ENCODE data around the gene SLU7. TPM values are rescaled to one million over a fixed set of nuclear protein-coding genes. Genes with fewer than 3 reads are reported as not detected.
A peak's percentile ranks its signal among the peaks of the same experiment; 100 is the strongest.

Gene SLU7
- total RNA-seq, 1 donor = 75.6 TPM

- H3K4me3 ChIP-seq (ENCODE audit: insufficient read depth, low read length) = no peak overlapping the region
- H3K27ac ChIP-seq (ENCODE audit: low read depth, low read length) = no peak overlapping the region
- H3K4me1 ChIP-seq (ENCODE audit: insufficient read depth, low read length) = peaks cover 6% of the 10 kb centered on the region
- no peaks in the 10 kb centered on the region for H3K79me2 ChIP-seq (ENCODE audit: insufficient read depth, low read length)
- H3K4me2 ChIP-seq (ENCODE audit: insufficient read depth, low read length) = no peak overlapping the region
- no peak for DNase-seq (ENCODE audit: insufficient read length, low spot score, missing footprints)
- H3K9me3 ChIP-seq (ENCODE audit: low read depth, low read length) = no peaks in the 10 kb centered on the region
- H3K27me3 ChIP-seq (ENCODE audit: insufficient read depth, low read length) = peaks cover 18% of the 10 kb centered on the region
- no peaks in the 10 kb centered on the region for H3K36me3 ChIP-seq (ENCODE audit: insufficient read depth, low read length)
- no peak overlapping the region for H2AFZ ChIP-seq (ENCODE audit: low read length)
- H4K20me1 ChIP-seq (ENCODE audit: insufficient read depth, low read length) = no peaks in the 10 kb centered on the region
- TF ChIP-seq CTCF (IDR thresholded peaks at IDR 0.05; ENCODE audit: extremely low read depth, low read depth, low read length) = no peak
These were observed 36.7 kb upstream of the SLU7 start for GRCh38 chr5:160455600-160455999.

GRCh38 chr5:160453751-160454150 lies 34.9 kb upstream of the SLU7 start:
- no peak for TF ChIP-seq CTCF (IDR thresholded peaks at IDR 0.05; ENCODE audit: extremely low read depth, low read depth, low read length)
- Histone ChIP-seq H3K4me1 (ENCODE audit: insufficient read depth, low read length) (no peaks in the 10 kb centered on the region), H3K27ac (ENCODE audit: low read depth, low read length) (no peak overlapping the region), H3K27me3 (ENCODE audit: insufficient read depth, low read length) (peaks cover 18% of the 10 kb centered on the region), H2AFZ (ENCODE audit: low read length) (no peak overlapping the region), H3K4me3 (ENCODE audit: insufficient read depth, low read length) (no peak overlapping the region), H3K9me3 (ENCODE audit: low read depth, low read length) (no peaks in the 10 kb centered on the region), H3K79me2 (ENCODE audit: insufficient read depth, low read length) (no peaks in the 10 kb centered on the region), H4K20me1 (ENCODE audit: insufficient read depth, low read length) (no peaks in the 10 kb centered on the region), H3K4me2 (ENCODE audit: insufficient read depth, low read length) (no peak overlapping the region), H3K36me3 (ENCODE audit: insufficient read depth, low read length) (no peaks in the 10 kb centered on the region)
- DNase-seq (ENCODE audit: insufficient read length, low spot score, missing footprints) = no peak

GRCh38 chr5:160452795-160453194 lies 33.9 kb upstream of the SLU7 start:
- no peak overlapping the region for H3K4me3 ChIP-seq (ENCODE audit: insufficient read depth, low read length)
- H3K27me3 ChIP-seq (ENCODE audit: insufficient read depth, low read length) = peaks cover 18% of the 10 kb centered on the region
- H3K79me2 ChIP-seq (ENCODE audit: insufficient read depth, low read length) = no peaks in the 10 kb centered on the region
- H4K20me1 ChIP-seq (ENCODE audit: insufficient read depth, low read length) = no peaks in the 10 kb centered on the region
- no peak for TF ChIP-seq CTCF (IDR thresholded peaks at IDR 0.05; ENCODE audit: extremely low read depth, low read depth, low read length)
- no peaks in the 10 kb centered on the region for H3K9me3 ChIP-seq (ENCODE audit: low read depth, low read length)
- no peaks in the 10 kb centered on the region for H3K36me3 ChIP-seq (ENCODE audit: insufficient read depth, low read length)
- no peak overlapping the region for H3K4me2 ChIP-seq (ENCODE audit: insufficient read depth, low read length)
- DNase-seq (ENCODE audit: insufficient read length, low spot score, missing footprints) = no peak
- H3K4me1 ChIP-seq (ENCODE audit: insufficient read depth, low read length) = no peaks in the 10 kb centered on the region
- peak overlapping the region; percentile 44 for H2AFZ ChIP-seq (ENCODE audit: low read length)
- H3K27ac ChIP-seq (ENCODE audit: low read depth, low read length) = no peak overlapping the region

- Histone ChIP-seq H3K4me1 (ENCODE audit: insufficient read depth, low read length) (no peaks in the 10 kb centered on the region), H4K20me1 (ENCODE audit: insufficient read depth, low read length) (no peaks in the 10 kb centered on the region), H3K79me2 (ENCODE audit: insufficient read depth, low read length) (no peaks in the 10 kb centered on the region), H3K27ac (ENCODE audit: low read depth, low read length) (no peak overlapping the region), H3K27me3 (ENCODE audit: insufficient read depth, low read length) (peaks cover 18% of the 10 kb centered on the region), H2AFZ (ENCODE audit: low read length) (no peak overlapping the region), H3K36me3 (ENCODE audit: insufficient read depth, low read length) (no peaks in the 10 kb centered on the region), H3K4me3 (ENCODE audit: insufficient read depth, low read length) (no peak overlapping the region), H3K9me3 (ENCODE audit: low read depth, low read length) (no peaks in the 10 kb centered on the region), H3K4me2 (ENCODE audit: insufficient read depth, low read length) (no peak overlapping the region)
- no peak for TF ChIP-seq CTCF (IDR thresholded peaks at IDR 0.05; ENCODE audit: extremely low read depth, low read depth, low read length)
- no peak for DNase-seq (ENCODE audit: insufficient read length, low spot score, missing footprints)
These were observed 33.2 kb upstream of the SLU7 start for GRCh38 chr5:160452036-160452435.
